Rectal smooth muscle tissue (tissue), 1 donor: ENCODE data around the gene DNAI7.
A peak's percentile ranks its signal among the peaks of the same experiment; 100 is the strongest.

Source experiments
- H3K27ac ChIP-seq: one replicate; pipeline ENCODE4 v1.7.0; 2013; ENCODE audit warnings: low read depth, low read length, inconsistent platforms
- H3K27me3 ChIP-seq: one replicate; pipeline ENCODE4 v1.7.0; 2013; ENCODE audit warnings: low read length; ENCODE audit not compliant: control insufficient read depth, insufficient read depth
- H3K36me3 ChIP-seq: one replicate; pipeline ENCODE4 v1.7.0; 2013; ENCODE audit warnings: low read length; ENCODE audit not compliant: control insufficient read depth, insufficient read depth
- H3K4me1 ChIP-seq: one replicate; pipeline ENCODE4 v1.7.0; 2013; ENCODE audit warnings: low read length; ENCODE audit not compliant: control insufficient read depth, insufficient read depth
- H3K4me3 ChIP-seq: one replicate; pipeline ENCODE4 v1.7.0; 2013; ENCODE audit warnings: low read length
- H3K9ac ChIP-seq: one replicate; pipeline ENCODE4 v1.7.0; 2013; ENCODE audit warnings: low read length

Gene DNAI7

DNA sequence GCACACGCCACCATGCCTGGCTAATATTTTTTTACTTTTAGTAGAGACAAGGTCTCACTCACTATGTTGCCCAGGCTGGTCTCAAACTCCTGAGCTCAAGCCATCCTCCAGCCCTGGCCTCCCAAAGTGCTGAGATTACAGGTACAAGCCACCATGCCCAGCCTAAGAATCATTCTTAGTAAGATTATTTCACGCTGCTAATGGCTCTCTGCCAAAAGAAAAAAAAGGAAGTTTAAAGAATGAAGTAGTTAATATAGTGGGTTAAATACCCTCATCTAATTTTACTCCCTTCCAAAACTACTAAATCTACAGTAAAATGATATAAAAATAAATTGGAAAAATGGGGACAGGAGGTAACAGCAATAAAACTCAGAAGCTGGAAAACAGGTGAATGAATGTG is 2.6 kb upstream of the DNAI7 start:
- H3K4me3 ChIP-seq, result no peak overlapping the region
- H3K9ac ChIP-seq, result no peak overlapping the region
- no peaks in the 10 kb centered on the region for H3K36me3 ChIP-seq
- peaks cover 7% of the 10 kb centered on the region for H3K4me1 ChIP-seq
- no peak overlapping the region for H3K27ac ChIP-seq
- H3K27me3 ChIP-seq, result no peaks in the 10 kb centered on the region

DNA sequence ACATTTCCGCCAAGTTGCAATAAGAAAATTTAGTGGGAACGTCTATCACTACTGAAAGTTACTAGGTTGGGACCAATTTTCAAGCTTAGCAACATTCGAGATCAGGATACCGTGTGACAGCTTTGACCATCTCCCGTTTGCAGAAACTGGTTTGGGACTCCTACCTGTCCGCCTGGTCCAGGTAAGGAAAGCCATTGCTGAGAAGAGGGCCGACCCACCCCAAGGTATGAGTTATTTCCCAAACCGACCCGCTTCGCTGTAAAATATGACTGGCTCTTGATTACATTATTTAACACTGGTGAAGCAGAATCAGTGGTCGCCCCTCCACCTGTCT is 271 bp downstream of the DNAI7 start:
- peak overlapping the region; percentile 2 for H3K9ac ChIP-seq

DNA sequence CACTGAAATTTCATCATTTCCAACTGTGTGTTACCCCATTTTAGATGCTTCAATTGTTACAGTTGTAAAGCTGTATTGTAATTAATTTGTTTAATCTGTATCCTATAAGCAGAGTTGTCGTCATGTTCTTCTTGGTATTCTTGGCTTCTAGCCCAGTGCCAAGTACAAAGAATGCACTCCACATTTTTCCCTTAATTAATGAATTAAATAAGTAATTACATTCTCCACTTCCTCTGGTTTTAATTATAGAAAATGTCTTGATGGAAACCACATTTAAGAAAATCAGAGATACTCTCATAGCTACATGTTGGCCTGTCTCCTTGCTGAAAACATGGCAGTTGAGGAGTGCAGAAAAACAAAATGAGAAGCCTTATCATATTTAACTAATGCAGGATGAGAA is 746 bp downstream of the DNAI7 start:
- Histone ChIP-seq H3K4me1 (peaks cover 7% of the 10 kb centered on the region), H3K4me3 (peak overlapping the region; percentile 96), H3K36me3 (no peaks in the 10 kb centered on the region), H3K27me3 (no peaks in the 10 kb centered on the region), H3K27ac (no peak overlapping the region), H3K9ac (no peak overlapping the region)

More for the DNA sequence above, 271 bp downstream of the DNAI7 start:
- H3K36me3 ChIP-seq, result no peaks in the 10 kb centered on the region
- H3K4me3 ChIP-seq, result peak overlapping the region; percentile 96
- H3K4me1 ChIP-seq, result peaks cover 7% of the 10 kb centered on the region
- H3K27ac ChIP-seq, result peak overlapping the region; percentile 98
- H3K27me3 ChIP-seq, result no peaks in the 10 kb centered on the region

DNA sequence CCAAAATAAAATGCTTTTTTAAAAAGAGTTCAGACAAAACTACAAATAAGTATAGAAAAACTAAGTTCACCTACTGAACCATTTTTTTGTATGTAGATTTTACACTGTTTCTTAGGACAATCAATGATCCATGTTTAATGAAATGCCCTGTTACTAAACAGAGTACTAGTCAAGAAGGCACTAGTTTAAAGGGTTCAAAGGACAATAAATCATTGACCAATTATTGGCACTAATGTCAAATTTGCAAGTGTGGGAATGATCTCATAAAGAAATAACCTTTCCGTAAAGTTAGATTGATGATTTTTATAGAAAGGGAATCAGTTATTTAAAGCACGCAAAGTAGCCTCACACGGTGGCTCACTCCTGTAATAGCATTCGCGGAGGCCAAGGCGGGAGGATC is 4.2 kb downstream of the DNAI7 start:
- no peak overlapping the region for H3K27ac ChIP-seq
- peaks cover 3% of the 10 kb centered on the region for H3K4me1 ChIP-seq
- H3K27me3 ChIP-seq, result no peaks in the 10 kb centered on the region
- H3K36me3 ChIP-seq, result no peaks in the 10 kb centered on the region
- H3K4me3 ChIP-seq, result no peak overlapping the region
- no peak overlapping the region for H3K9ac ChIP-seq

- Histone ChIP-seq H3K27me3 (no peaks in the 10 kb centered on the region), H3K9ac (no peak overlapping the region), H3K4me3 (no peak overlapping the region), H3K4me1 (peaks cover 3% of the 10 kb centered on the region), H3K36me3 (no peaks in the 10 kb centered on the region), H3K27ac (no peak overlapping the region)
Measured at GRCh38 chr12:25189656-25190055, 5.3 kb downstream of the DNAI7 start.

GRCh38 chr12:25187781-25188180 is 7.2 kb downstream of the DNAI7 start:
- no peaks in the 10 kb centered on the region for H3K27me3 ChIP-seq
- no peak overlapping the region for H3K27ac ChIP-seq
- H3K4me1 ChIP-seq, result no peaks in the 10 kb centered on the region
- no peak overlapping the region for H3K9ac ChIP-seq
- no peak overlapping the region for H3K4me3 ChIP-seq
- no peaks in the 10 kb centered on the region for H3K36me3 ChIP-seq

DNA sequence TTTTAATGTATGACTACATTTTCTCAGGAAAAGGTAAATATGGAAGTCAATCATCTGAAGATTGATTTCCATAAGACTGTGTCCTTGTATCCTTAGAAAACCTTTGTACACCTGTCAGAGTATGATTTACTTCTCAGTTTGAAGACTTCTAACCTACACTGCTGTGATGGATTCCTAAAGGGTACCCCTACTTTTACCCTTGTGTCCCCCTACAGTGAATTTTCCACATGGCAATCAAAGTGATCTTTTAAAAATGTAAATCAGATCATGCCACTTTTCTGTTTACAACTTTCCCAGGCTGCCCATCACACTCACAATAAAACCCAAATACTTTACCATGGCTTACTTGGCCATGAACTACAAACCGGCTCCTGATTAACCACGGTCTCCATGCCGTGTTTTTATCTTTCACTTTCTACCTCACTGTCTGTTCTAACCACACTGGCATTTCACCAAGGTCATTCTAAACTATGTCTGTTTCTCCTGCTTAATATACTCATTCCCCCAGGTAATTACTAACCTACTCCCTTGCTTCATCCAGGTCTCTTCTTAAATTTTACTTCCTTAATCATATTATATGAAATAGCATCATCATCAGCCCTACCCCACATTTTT is 8.1 kb downstream of the DNAI7 start:
- Histone ChIP-seq H3K27me3 (no peaks in the 10 kb centered on the region), H3K9ac (no peak overlapping the region), H3K36me3 (no peaks in the 10 kb centered on the region), H3K4me1 (no peaks in the 10 kb centered on the region), H3K4me3 (no peak overlapping the region), H3K27ac (no peak overlapping the region)

GRCh38 chr12:25186038-25186787 is 8.7 kb downstream of the DNAI7 start:
- no peak overlapping the region for H3K27ac ChIP-seq
- H3K36me3 ChIP-seq, result no peaks in the 10 kb centered on the region
- H3K4me1 ChIP-seq, result no peaks in the 10 kb centered on the region
- no peaks in the 10 kb centered on the region for H3K27me3 ChIP-seq
- H3K9ac ChIP-seq, result no peak overlapping the region
- no peak overlapping the region for H3K4me3 ChIP-seq

DNA sequence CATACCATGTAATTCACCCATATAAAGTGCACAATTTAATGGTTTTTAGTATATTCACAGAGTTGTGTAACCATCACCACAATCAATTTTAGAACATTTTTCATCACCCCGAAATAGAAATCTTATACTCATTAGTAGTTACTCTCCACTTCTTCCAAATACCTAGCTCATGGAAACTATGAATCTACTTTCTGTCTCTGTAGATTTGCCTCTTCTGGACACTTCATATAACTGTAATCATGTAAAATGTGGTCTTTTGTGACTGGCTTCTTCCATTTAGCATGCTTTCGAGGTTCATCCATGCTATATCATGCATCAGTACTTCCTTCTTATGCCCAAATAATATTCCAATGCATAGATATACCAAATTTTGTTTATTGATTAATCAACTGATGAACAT is 10.8 kb downstream of the DNAI7 start:
- Histone ChIP-seq H3K27ac (no peak overlapping the region), H3K36me3 (no peaks in the 10 kb centered on the region), H3K4me1 (no peaks in the 10 kb centered on the region), H3K4me3 (no peak overlapping the region), H3K9ac (no peak overlapping the region), H3K27me3 (no peaks in the 10 kb centered on the region)

GRCh38 chr12:25182765-25183164 is 12.2 kb downstream of the DNAI7 start:
- no peak overlapping the region for H3K9ac ChIP-seq
- H3K36me3 ChIP-seq, result no peaks in the 10 kb centered on the region
- H3K4me3 ChIP-seq, result no peak overlapping the region
- H3K4me1 ChIP-seq, result no peaks in the 10 kb centered on the region
- no peaks in the 10 kb centered on the region for H3K27me3 ChIP-seq
- H3K27ac ChIP-seq, result no peak overlapping the region

GRCh38 chr12:25162866-25163265 is 32.1 kb downstream of the DNAI7 start:
- Histone ChIP-seq H3K4me3 (no peak overlapping the region), H3K4me1 (no peaks in the 10 kb centered on the region), H3K27me3 (no peaks in the 10 kb centered on the region), H3K27ac (no peak overlapping the region), H3K9ac (no peak overlapping the region), H3K36me3 (no peaks in the 10 kb centered on the region)

DNA sequence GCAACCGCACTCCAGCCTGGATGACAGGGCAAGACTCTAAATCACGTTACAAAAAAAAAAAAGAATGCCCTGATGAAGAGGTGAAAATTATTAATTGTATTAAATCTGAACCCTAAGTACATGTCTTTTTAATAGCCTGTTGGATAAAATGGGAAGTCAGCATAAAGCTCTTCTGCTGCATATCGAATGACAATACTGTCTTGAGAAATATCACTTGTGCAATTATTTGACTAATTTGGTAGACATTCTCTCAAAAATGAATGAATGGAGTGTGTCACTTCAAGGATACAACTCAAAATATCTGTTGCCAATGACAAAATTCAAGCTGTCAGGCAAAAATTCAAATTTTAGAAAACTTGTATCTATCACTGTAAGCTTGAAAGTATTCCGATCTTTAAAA is 38.9 kb downstream of the DNAI7 start:
- Histone ChIP-seq H3K27me3 (no peaks in the 10 kb centered on the region), H3K36me3 (no peaks in the 10 kb centered on the region), H3K4me3 (no peak overlapping the region), H3K9ac (no peak overlapping the region), H3K4me1 (no peaks in the 10 kb centered on the region), H3K27ac (no peak overlapping the region)

GRCh38 chr12:25155022-25155576 is 39.9 kb downstream of the DNAI7 start:
- H3K9ac ChIP-seq, result no peak overlapping the region
- no peak overlapping the region for H3K4me3 ChIP-seq
- H3K36me3 ChIP-seq, result no peaks in the 10 kb centered on the region
- no peak overlapping the region for H3K27ac ChIP-seq
- H3K27me3 ChIP-seq, result no peaks in the 10 kb centered on the region
- H3K4me1 ChIP-seq, result no peaks in the 10 kb centered on the region
